Ureter (tissue), 1 donor: ENCODE results near the gene CACNA1F. TPM values are rescaled to one million over a fixed set of nuclear protein-coding genes. Genes with fewer than 3 reads are reported as not detected.

Source experiments
- DNase-seq: peaks from one replicate; pipeline ENCODE4 v3.0.0-alpha.2; 2020; ENCODE audit warnings: low spot score
- total RNA-seq: library from RNA; stranded (reverse); gene quantifications from one replicate; pipeline ENCODE4 v1.2.4, GENCODE V29; 2023
- donor health status: DM: yes; HTN: yes; CAD: no.

Gene CACNA1F
- total RNA-seq, 1 donor from 2014 or later: 0.49 TPM

- DNase-seq: no peak
Observed at GRCh38 chrX:49199315-49199595, 33.9 kb downstream of the CACNA1F start.

- DNase-seq: no peak
Observed at GRCh38 chrX:49198540-49199314, 34.4 kb downstream of the CACNA1F start.

GRCh38 chrX:49197543-49198087 is 35.5 kb downstream of the CACNA1F start:
- DNase-seq: no peak

DNA sequence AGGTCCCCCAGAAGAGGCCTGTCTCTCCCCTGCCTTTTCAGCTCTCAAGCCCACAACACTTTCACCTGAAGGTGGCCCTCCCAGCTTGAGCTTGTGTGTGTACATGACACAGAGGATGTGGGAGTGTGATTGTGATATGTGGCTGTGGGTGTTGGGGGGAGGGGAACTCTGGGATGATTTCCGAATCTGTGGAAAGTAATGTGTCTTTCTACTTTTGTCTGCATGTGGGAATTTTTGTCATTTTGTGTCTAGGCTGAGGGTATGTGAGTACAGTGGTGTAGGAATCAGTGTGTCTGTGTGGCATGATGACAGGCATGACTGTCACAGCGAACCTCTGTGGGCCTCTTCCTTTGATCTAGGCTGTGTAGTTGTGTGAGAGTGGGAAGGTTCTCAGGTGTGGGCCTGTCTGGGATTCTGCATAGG is 39.6 kb downstream of the CACNA1F start:
- no peak for DNase-seq

GRCh38 chrX:49192722-49193328 is 40.3 kb downstream of the CACNA1F start:
- no peak for DNase-seq

- DNase-seq: no peak
Observed at GRCh38 chrX:49191574-49192011, 41.5 kb downstream of the CACNA1F start.

DNA sequence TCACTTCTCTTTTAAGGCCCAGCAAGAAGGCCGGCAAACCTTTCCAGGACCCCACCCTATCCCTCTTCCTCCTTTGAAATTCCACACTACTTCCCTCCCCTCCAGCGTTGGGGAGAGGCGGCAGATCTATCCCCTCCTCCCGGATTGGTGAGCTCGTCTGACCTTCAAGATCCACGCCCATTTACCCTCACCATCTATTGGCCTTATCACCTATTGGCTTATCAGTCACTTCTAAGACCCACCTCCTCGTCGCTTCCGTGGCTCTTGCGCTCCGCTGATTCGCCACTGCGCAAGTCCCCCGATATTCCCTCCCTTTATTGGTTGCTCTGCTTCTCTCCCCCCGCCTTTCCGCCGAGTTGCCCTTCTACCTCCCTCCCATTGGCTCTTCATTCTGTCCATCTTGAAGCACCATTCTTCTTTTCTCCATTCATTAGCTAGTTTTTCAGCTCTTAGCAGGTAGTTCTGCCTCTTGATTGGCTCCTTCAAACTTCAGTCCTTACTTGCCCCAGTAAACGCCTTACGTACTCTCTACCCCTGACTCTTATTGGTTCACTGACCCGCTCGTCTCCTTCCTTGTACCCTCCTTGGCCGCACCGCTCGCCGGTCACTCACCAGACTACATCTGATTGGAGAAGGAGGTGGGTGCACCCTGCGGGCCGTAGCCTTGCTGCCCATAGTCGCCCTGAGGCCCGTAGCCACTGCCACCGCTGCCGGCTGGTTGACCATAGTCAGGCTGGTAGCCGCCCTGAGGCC is 42.1 kb downstream of the CACNA1F start:
- peak; percentile 94 for DNase-seq

- no peak for DNase-seq
Observed at GRCh38 chrX:49189606-49190005, 43.5 kb downstream of the CACNA1F start.

GRCh38 chrX:49188468-49189076 is 44.6 kb downstream of the CACNA1F start:
- no peak for DNase-seq

GRCh38 chrX:49187526-49187925 is 45.6 kb downstream of the CACNA1F start:
- no peak for DNase-seq

DNA sequence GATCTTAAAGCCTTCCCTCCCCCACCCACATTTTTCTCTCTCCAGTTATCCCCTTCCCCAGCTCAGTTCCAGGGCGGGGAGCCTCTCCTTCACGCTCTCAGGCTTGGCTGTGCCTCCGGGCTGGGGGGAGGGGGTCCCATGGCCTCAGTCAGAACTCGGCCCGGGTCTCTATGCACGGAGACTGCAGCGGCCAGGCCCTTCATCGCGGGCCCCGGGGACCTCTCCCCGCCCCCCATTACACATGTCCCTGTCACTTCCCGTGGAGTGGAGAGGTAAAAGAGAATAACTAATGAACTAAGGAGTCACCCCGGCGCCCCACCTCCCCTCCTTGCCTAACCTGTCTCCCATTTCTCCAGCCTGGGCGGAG is 46.1 kb downstream of the CACNA1F start:
- no peak for DNase-seq

- DNase-seq: peak; percentile 86
Observed at GRCh38 chrX:49186125-49187027, 46.8 kb downstream of the CACNA1F start, which contains the start of gene PRICKLE3. Gene PRICKLE3, minus strand, starts transcription at chrX:49186373. Its CDS starts 76 bp downstream, at chrX:49186297.

- DNase-seq: peak; percentile 93
Observed at GRCh38 chrX:49184294-49185281, 48.6 kb downstream of the CACNA1F start.

- no peak for DNase-seq
Observed at GRCh38 chrX:49183701-49184281, 49.3 kb downstream of the CACNA1F start.

DNA sequence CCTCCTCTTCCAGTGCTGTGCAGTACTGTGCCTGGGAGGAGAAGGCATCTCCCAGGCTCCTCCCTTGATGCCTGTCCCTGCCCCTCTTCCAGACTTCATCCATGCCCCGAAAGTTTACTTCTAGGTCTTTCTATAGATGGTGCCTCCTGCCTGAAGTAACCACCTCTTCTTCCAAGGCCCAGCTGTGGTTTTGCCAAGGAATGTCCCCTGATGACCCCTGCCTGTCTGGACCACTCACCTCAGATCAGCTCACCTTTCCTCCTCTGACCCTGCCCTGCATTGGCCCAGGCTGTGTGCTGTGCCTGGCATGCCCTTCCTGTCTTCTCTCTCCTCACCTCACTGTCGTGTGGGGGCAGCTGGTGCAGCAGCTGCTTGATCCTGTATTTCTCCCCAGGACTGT is 53.8 kb downstream of the CACNA1F start:
- no peak for DNase-seq

GRCh38 chrX:49178537-49178936 is 54.6 kb downstream of the CACNA1F start:
- DNase-seq: no peak

GRCh38 chrX:49177873-49178480 is 55.2 kb downstream of the CACNA1F start:
- no peak for DNase-seq

GRCh38 chrX:49177338-49177833 is 55.8 kb downstream of the CACNA1F start:
- no peak for DNase-seq
